Endothelial cell of umbilical vein (primary cell): ENCODE measurements around the gene NUMBL. TPM values are rescaled to one million over a fixed set of nuclear protein-coding genes. Genes with fewer than 3 reads are reported as not detected.

Experiments
- BruUV-seq: library from RNA; stranded (reverse); fragments of 400-500 nt; replicated peaks from 2 replicates; lab custom pipeline; 2021; lab: Mats Ljungman, UMichigan
- CTCF ChIA-PET: fragments of 300-600, 350-600 bp; sonication (Branson Sonifier 250); formaldehyde crosslinking; loops from one replicate; lab custom pipeline; 2021; ENCODE audit warnings: antibody characterized with exemption, inconsistent platforms; lab: Charles Lee
- POLR2A ChIA-PET: fragments of 300-600, 350-600 bp; sonication (Branson Sonifier 250); formaldehyde crosslinking; loops from one replicate; lab custom pipeline; 2021; ENCODE audit warnings: antibody characterized with exemption, inconsistent platforms; lab: Charles Lee
- DNase-seq: peaks from one replicate; pipeline ENCODE4 v3.0.0-alpha.2; 2011; ENCODE audit warnings: low read depth, low spot score
- FAIRE-seq: peaks from 2 replicates; lab custom pipeline; 2011; peaks lifted over from hg19 to GRCh38; lab: Jason Lieb, UNC
- H2AFZ ChIP-seq: 2 replicates; pipeline ENCODE4 v1.6.0; 2012; ENCODE audit warnings: low read depth, low read length, control low read depth, inconsistent platforms
- H3K27ac ChIP-seq: 2 replicates; pipeline ENCODE4 v1.5.1; 2011; ENCODE audit warnings: low read depth, mild to moderate bottlenecking, control low read depth, low read length, moderate library complexity; ENCODE audit not compliant: insufficient read depth
- H3K27me3 ChIP-seq, 2 experiments: 2 replicates each; pipeline versions ENCODE4 v1.6.0 to v1.6.1; 2011; ENCODE audit warnings: low read length in 2 of 2, mixed read lengths in 1 of 2; ENCODE audit not compliant: control insufficient read depth in 2 of 2, insufficient read depth in 2 of 2
- H3K36me3 ChIP-seq, 2 experiments: 2 replicates in 1 of 2; 3 replicates in 1 of 2; pipeline ENCODE4 v1.5.1; 2011; ENCODE audit warnings: low read length in 2 of 2, mild to moderate bottlenecking in 1 of 2, moderate library complexity in 1 of 2; ENCODE audit not compliant: control insufficient read depth in 2 of 2, insufficient read depth in 2 of 2; ENCODE audit errors: extremely low read depth in 1 of 2
- H3K4me1 ChIP-seq: 3 replicates; pipeline ENCODE4 v1.5.1; 2011; ENCODE audit warnings: mild to moderate bottlenecking, low read length; ENCODE audit not compliant: control insufficient read depth, insufficient read depth; ENCODE audit errors: extremely low read depth
- H3K4me2 ChIP-seq: 2 replicates; pipeline ENCODE4 v1.6.1; 2011; ENCODE audit warnings: low read length, control low read depth, mixed read lengths; ENCODE audit not compliant: insufficient read depth
- H3K4me3 ChIP-seq, 3 experiments: fragments of 200-600 bp in 1 of 3; sonication (generic), shearing (Covaris generic) in 1 of 3; replicated peaks in 1 of 3; 2 replicates each; pipeline ENCODE4 v1.5.1; 2011 to 2016; ENCODE audit warnings: control low read depth in 3 of 3, low read length in 3 of 3, mild to moderate bottlenecking in 2 of 3, inconsistent platforms in 1 of 3, low read depth in 1 of 3, moderate library complexity in 1 of 3; ENCODE audit not compliant: insufficient read depth in 1 of 3
- H3K79me2 ChIP-seq: 2 replicates; pipeline ENCODE4 v1.6.0; 2012; ENCODE audit warnings: low read length, inconsistent platforms; ENCODE audit not compliant: control insufficient read depth, insufficient read depth
- H3K9ac ChIP-seq: replicated peaks from 2 replicates; pipeline ENCODE3; 2011; ENCODE audit warnings: low read length, control low read depth; ENCODE audit not compliant: insufficient read depth; ENCODE audit errors: extremely low read depth
- H3K9me1 ChIP-seq: replicated peaks from 3 replicates; pipeline ENCODE4 v1.6.0; 2011; ENCODE audit warnings: mild to moderate bottlenecking, low read length; ENCODE audit not compliant: control insufficient read depth, insufficient read depth; ENCODE audit errors: extremely low read depth
- H3K9me3 ChIP-seq: replicated peaks from 2 replicates; pipeline ENCODE4 v1.5.1; 2012; ENCODE audit warnings: low read length, inconsistent platforms; ENCODE audit not compliant: control insufficient read depth, insufficient read depth
- H4K20me1 ChIP-seq: replicated peaks from 2 replicates; pipeline ENCODE3; 2011; ENCODE audit warnings: mild to moderate bottlenecking, low read length; ENCODE audit not compliant: control insufficient read depth, insufficient read depth; ENCODE audit errors: extremely low read depth
- EZH2 ChIP-seq: IDR thresholded peaks from 2 replicates; pipeline ENCODE4 v1.6.1; 2012; ENCODE audit warnings: borderline replicate concordance, low read depth, mild to moderate bottlenecking, moderate library complexity, low read length, inconsistent platforms; ENCODE audit not compliant: severe bottlenecking
- FOS ChIP-seq: IDR thresholded peaks from 2 replicates; pipeline ENCODE4 v1.6.1; 2011; ENCODE audit warnings: mild to moderate bottlenecking, low read length, moderate library complexity, borderline replicate concordance; ENCODE audit not compliant: insufficient read depth
- GATA2 ChIP-seq: IDR thresholded peaks from 2 replicates; pipeline ENCODE4 v1.7.0; 2011; ENCODE audit warnings: low read depth, mild to moderate bottlenecking, moderate library complexity, mixed read lengths, low read length; ENCODE audit not compliant: insufficient read length, insufficient read depth
- JUN ChIP-seq: IDR thresholded peaks from 2 replicates; pipeline ENCODE4 v1.6.1; 2011; ENCODE audit warnings: borderline replicate concordance, low read depth; ENCODE audit not compliant: insufficient read length, insufficient read depth
- MYC ChIP-seq: IDR thresholded peaks from one replicate; pipeline ENCODE4 v1.6.1; 2011; ENCODE audit warnings: mild to moderate bottlenecking, low read depth, low read length
- POLR2A ChIP-seq: IDR thresholded peaks from 2 replicates; pipeline ENCODE4 v1.6.1; 2012; ENCODE audit warnings: low read depth, mild to moderate bottlenecking, control low read depth, low read length
- POLR2AphosphoS5 ChIP-seq: IDR thresholded peaks from 2 replicates; pipeline ENCODE4 v1.6.1; 2012; ENCODE audit warnings: low read depth, mild to moderate bottlenecking, control low read depth, low read length, moderate library complexity; ENCODE audit not compliant: insufficient read depth
- dilution Hi-C: fragments of 300-500 bp; cut with MboI; formaldehyde crosslinking; loops from one replicate; pipeline ENCODE4 v1.15.0; 2019; ENCODE audit warnings: low sequenced_read_pairs; ENCODE audit not compliant: extremely low pct_ligation_motif_present
- intact Hi-C: fragments of 100-400 bp; cut with micrococcal nuclease; formaldehyde crosslinking; loops from one replicate; pipeline ENCODE4 v1.10.0; 2022
- polyA plus RNA-seq, 4 experiments: library from polyadenylated mRNA; depleted of rRNA in 3 of 4; stranded (reverse) in 3 of 4; unstranded in 1 of 4; fragments of >200 nt; gene quantifications; 2 replicates each; pipeline versions ENCODE4 v1.2.1 to v1.2.3, GENCODE V29; 2011 to 2012; ENCODE audit warnings: missing spikeins in 1 of 4
- total RNA-seq: library from RNA; stranded (reverse); gene quantifications from 2 replicates; pipeline ENCODE4 v1.2.3, GENCODE V29; 2021
- TF ChIP-seq, protein P1 (sequence below): IDR thresholded peaks from 2 replicates; pipeline ENCODE4 v1.6.1; 2011; ENCODE audit not compliant: insufficient read depth, insufficient read length
- TF ChIP-seq, protein P2 (sequence below), 2 donors: IDR thresholded peaks; 1 replicate in 1 of 2; 2 replicates in 1 of 2; pipeline ENCODE4 v1.5.1; 2011; ENCODE audit warnings: low read length in 2 of 2, mild to moderate bottlenecking in 2 of 2, moderate library complexity in 2 of 2, control low read depth in 1 of 2, inconsistent platforms in 1 of 2, low read depth in 1 of 2; ENCODE audit not compliant: insufficient read depth in 1 of 2; ENCODE audit errors: extremely low read depth in 1 of 2

NUMBL gene
- total and polyA plus RNA-seq, 2 donors (not counting 3 experiments of a cell fraction or from before 2014, with no cell fraction given), result 21.5 to 46.7 TPM

DNA sequence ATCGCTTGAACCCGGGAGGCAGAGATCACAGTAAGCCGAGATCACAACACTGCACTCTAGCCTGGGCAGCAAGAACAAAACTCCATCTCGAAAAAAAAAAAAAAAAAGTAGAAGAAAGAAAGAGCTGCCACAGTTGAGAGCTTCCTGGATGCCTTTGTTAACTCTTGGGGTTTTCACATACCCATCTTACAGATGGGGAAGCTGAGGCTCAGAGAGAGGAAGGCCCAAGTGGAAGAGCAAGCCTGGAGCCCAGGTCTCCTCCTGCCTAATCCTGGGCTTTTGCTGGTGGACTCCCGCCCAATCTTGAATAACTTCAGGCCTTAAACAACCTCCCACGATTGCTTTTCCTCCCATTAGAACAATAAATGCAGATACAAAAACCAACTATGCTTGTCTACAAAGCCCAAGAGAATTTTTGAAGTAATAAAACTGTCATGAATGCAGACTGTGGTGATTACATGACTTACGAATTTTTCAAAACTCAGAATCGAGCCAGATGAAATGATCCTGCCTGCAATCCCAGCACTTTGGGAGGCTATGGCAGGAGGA is 47.6 kb downstream of the NUMBL start:
- ChIA-PET CTCF (interaction anchor here (5.2 kb wide), 1 partner anchor 8 kb away, joined by 81 read pairs; no protein-coding TSS in a partner anchor), POLR2A (no interaction called here)
- H3K36me3 ChIP-seq, result no peaks in the 10 kb centered on the region
- H3K27ac ChIP-seq, result no peak overlapping the region
- BruUV-seq, result no TSS peak
- no peaks in the 10 kb centered on the region for H4K20me1 ChIP-seq
- TF ChIP-seq POLR2AphosphoS5 (no peak), GATA2 (no peak), JUN (no peak), EZH2 (no peak), POLR2A (no peak)
- TF ChIP-seq, protein P1, sequence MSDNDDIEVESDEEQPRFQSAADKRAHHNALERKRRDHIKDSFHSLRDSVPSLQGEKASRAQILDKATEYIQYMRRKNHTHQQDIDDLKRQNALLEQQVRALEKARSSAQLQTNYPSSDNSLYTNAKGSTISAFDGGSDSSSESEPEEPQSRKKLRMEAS, result no peak
- H3K4me2 ChIP-seq, result no peak overlapping the region
- no peak overlapping the region for H2AFZ ChIP-seq
- H3K4me3 ChIP-seq, result no peak overlapping the region
- FAIRE-seq, result no peak
- dilution Hi-C loops, result no loop called here
- DNase-seq, result no peak
- H3K79me2 ChIP-seq, result no peaks in the 10 kb centered on the region
- no peaks in the 10 kb centered on the region for H3K9me1 ChIP-seq
- intact Hi-C loops, result no loop called here
- H3K27me3 ChIP-seq, result no peaks in the 10 kb centered on the region
- H3K9me3 ChIP-seq, result no peaks in the 10 kb centered on the region
- no peak overlapping the region for H3K9ac ChIP-seq
- peaks cover 27% of the 10 kb centered on the region for H3K4me1 ChIP-seq

DNA sequence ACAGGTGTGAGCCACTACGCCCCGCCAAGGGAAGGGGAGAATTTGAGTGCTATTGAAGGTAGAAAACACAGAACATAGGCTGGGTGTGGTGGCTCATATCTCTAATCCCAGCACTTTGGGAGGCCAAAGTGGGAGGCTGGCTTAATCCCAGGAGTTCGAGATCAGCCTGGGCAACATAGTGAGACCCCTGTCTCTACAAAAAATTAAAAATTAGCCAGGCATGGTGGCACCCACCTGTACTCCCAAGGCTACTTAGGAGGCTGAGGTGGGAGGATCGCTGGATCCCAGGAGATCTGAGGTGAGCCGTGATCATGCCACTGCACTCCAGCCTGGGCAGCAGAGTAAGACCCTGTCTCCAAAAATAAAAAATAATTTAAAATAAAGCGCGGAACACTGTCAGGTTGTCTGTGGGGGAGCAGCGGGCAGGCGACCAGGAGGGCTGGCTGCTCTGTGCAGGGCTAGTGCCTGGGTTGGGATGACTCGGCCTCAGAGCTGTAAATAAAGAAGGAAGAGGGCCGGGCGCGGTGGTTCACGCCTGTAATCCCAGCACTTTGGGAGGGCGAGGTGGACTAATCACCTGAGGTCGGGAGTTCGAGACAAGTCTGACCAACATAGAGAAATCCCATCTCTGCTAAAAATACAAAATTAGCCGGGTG is 48.3 kb downstream of the NUMBL start:
- Histone ChIP-seq H3K9me1 (no peaks in the 10 kb centered on the region), H3K79me2 (no peaks in the 10 kb centered on the region), H3K4me3 (no peak overlapping the region), H3K4me1 (peaks cover 27% of the 10 kb centered on the region), H3K9me3 (no peaks in the 10 kb centered on the region), H3K9ac (no peak overlapping the region), H3K36me3 (no peaks in the 10 kb centered on the region), H2AFZ (no peak overlapping the region), H3K27me3 (no peaks in the 10 kb centered on the region), H3K4me2 (no peak overlapping the region), H4K20me1 (no peaks in the 10 kb centered on the region), H3K27ac (no peak overlapping the region)
- DNase-seq, result no peak
- no TSS peak for BruUV-seq
- intact Hi-C loops, result no loop called here
- dilution Hi-C loops, result no loop called here
- CTCF ChIA-PET, result interaction anchor here (0.6 to 5.2 kb wide), 2 partner anchors 7 to 348 kb away, joined by 3 to 81 read pairs; no protein-coding TSS in a partner anchor
- no peak for FAIRE-seq
- TF ChIP-seq, protein P1, result no peak
- TF ChIP-seq MYC, result no peak
- TF ChIP-seq, protein P2, sequence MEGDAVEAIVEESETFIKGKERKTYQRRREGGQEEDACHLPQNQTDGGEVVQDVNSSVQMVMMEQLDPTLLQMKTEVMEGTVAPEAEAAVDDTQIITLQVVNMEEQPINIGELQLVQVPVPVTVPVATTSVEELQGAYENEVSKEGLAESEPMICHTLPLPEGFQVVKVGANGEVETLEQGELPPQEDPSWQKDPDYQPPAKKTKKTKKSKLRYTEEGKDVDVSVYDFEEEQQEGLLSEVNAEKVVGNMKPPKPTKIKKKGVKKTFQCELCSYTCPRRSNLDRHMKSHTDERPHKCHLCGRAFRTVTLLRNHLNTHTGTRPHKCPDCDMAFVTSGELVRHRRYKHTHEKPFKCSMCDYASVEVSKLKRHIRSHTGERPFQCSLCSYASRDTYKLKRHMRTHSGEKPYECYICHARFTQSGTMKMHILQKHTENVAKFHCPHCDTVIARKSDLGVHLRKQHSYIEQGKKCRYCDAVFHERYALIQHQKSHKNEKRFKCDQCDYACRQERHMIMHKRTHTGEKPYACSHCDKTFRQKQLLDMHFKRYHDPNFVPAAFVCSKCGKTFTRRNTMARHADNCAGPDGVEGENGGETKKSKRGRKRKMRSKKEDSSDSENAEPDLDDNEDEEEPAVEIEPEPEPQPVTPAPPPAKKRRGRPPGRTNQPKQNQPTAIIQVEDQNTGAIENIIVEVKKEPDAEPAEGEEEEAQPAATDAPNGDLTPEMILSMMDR (IDR thresholded peaks at IDR 0.05; ENCODE audit: extremely low read depth in 1 of 2, insufficient read depth in 1 of 2, low read depth in 1 of 2, low read length in 2 of 2), result no peak
- TF ChIP-seq FOS, result no peak
- TF ChIP-seq POLR2AphosphoS5, result no peak
- no peak for TF ChIP-seq GATA2
- TF ChIP-seq POLR2A, result no peak
- no peak for TF ChIP-seq JUN
- TF ChIP-seq EZH2, result no peak
- POLR2A ChIA-PET, result no interaction called here
